ENCODE data around the gene CERCAM.
A peak's percentile ranks its signal among the peaks of the same experiment; 100 is the strongest.
"Not testable (repeated sequence)": the region's sequence is repeated elsewhere in the genome, so short reads cannot be mapped to it uniquely, and the experiment has no call there.

Gene CERCAM

GRCh38 chr9:128438343-128439109 lies 17.9 kb downstream of the CERCAM start:
- Mint-ChIP-seq H3K27ac (peak overlapping the region; percentile 51), H3K36me3 (no peaks in the 10 kb centered on the region), H3K27me3 (no peaks in the 10 kb centered on the region), H3K9me3 (no peaks in the 10 kb centered on the region), H3K4me1 (peaks cover 11 to 15% of the 10 kb centered on the region in 2 donors), H3K4me3 (no peak overlapping the region)
- ATAC-seq (replicated peaks) (peak; percentile 95), DNase-seq (peak; percentile 71)

- Mint-ChIP-seq H3K36me3 (no peaks in the 10 kb centered on the region), H3K27ac (no peak overlapping the region), H3K4me3 (no peak overlapping the region), H3K4me1 (peaks cover 11 to 15% of the 10 kb centered on the region in 2 donors), H3K9me3 (no peaks in the 10 kb centered on the region), H3K27me3 (no peaks in the 10 kb centered on the region)
- ATAC-seq (replicated peaks), result peak; percentile 60 to 62
- DNase-seq, result no peak
These were observed 18.6 kb downstream of the CERCAM start for GRCh38 chr9:128439273-128439672.

DNA sequence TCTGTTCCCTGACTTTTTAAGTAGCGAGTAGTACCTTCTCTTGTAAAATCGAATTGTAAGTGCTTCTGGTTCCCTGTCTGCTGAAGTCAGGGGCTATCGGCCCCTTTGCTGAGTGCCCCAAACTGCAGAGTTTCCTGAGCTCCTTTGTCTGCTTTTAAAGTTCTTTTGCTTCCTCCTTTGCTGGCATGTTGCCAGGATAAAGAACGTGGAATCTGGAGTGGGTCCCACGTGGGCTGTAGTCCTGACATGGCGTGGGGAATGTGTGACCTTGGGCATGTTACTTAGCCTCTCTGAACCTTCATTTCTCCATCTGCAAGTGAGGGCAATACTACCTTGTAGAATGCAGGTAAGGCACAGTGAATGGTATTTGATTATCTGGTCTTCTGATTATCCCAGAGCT lies 21.5 kb downstream of the CERCAM start:
- no peaks in the 10 kb centered on the region for H3K36me3 Mint-ChIP-seq
- H3K9me3 Mint-ChIP-seq, result no peaks in the 10 kb centered on the region
- H3K4me1 Mint-ChIP-seq, result peaks cover 11 to 15% of the 10 kb centered on the region in 2 donors
- ATAC-seq (replicated peaks), result no peak
- no peaks in the 10 kb centered on the region for H3K27me3 Mint-ChIP-seq
- no peak overlapping the region for H3K4me3 Mint-ChIP-seq
- no peak for DNase-seq
- H3K27ac Mint-ChIP-seq, result no peak overlapping the region

DNA sequence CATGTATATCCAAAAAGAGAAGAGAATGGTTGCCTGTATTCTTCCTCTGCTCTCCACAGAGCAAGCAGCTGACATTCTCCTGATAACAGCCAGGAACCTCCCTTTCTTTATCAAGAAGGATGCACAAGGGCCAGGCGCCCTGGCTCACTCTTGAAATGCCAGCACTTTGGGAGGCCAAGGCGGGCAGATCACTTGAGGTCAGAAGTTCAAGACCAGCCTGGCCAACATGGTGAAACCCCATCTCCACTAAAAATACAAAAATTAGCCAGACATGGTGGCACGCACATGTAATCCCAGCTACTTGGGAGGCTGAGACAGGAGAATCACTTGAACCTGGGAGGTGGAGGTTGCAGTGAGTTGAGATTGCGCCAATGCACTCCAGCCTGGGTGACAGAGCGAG lies 25.8 kb downstream of the CERCAM start:
- ATAC-seq (replicated peaks); DNase-seq: not testable (repeated sequence)

DNA sequence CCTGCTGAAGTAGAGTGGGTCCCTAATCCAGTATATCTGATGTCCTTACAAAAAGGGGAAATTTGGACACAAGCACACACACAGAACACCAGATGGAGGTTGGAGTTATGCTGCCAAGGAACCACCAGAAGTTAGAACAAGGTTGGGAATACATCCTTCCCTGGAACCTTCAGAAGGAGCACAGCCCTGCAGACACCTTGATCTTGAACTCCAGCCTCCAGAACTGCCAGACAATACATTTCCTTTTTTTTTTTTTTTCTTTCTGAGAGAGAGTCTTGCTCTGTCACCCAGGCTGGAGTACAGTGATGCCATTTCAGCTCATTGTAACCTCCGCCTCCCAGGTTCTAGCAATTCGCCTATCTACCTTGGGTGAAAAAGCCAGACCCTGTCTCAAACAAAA lies 28.1 kb downstream of the CERCAM start:
- Mint-ChIP-seq H3K4me3 (no peak overlapping the region), H3K36me3 (no peaks in the 10 kb centered on the region), H3K9me3 (no peaks in the 10 kb centered on the region), H3K27ac (no peak overlapping the region), H3K4me1 (no peaks in the 10 kb centered on the region), H3K27me3 (no peaks in the 10 kb centered on the region)
- no peak for ATAC-seq (replicated peaks)
- no peak for DNase-seq

More for the DNA sequence above, 25.8 kb downstream of the CERCAM start:
- not testable (repeated sequence) for H3K27ac Mint-ChIP-seq, H3K4me3 Mint-ChIP-seq, H3K9me3 Mint-ChIP-seq, H3K36me3 Mint-ChIP-seq, H3K4me1 Mint-ChIP-seq, H3K27me3 Mint-ChIP-seq

- no peaks in the 10 kb centered on the region for H3K27me3 Mint-ChIP-seq
- ATAC-seq (replicated peaks) (no peak), DNase-seq (no peak)
- peaks cover 3 to 10% of the 10 kb centered on the region in 2 donors for H3K36me3 Mint-ChIP-seq
- peaks cover 14 to 25% of the 10 kb centered on the region in 2 donors for H3K4me1 Mint-ChIP-seq
- H3K4me3 Mint-ChIP-seq, result peak overlapping the region; percentile 64 to 67
- peak overlapping the region; percentile 47 for H3K27ac Mint-ChIP-seq
- H3K9me3 Mint-ChIP-seq, result no peaks in the 10 kb centered on the region
These were observed 34.3 kb downstream of the CERCAM start for GRCh38 chr9:128454991-128455390.

DNA sequence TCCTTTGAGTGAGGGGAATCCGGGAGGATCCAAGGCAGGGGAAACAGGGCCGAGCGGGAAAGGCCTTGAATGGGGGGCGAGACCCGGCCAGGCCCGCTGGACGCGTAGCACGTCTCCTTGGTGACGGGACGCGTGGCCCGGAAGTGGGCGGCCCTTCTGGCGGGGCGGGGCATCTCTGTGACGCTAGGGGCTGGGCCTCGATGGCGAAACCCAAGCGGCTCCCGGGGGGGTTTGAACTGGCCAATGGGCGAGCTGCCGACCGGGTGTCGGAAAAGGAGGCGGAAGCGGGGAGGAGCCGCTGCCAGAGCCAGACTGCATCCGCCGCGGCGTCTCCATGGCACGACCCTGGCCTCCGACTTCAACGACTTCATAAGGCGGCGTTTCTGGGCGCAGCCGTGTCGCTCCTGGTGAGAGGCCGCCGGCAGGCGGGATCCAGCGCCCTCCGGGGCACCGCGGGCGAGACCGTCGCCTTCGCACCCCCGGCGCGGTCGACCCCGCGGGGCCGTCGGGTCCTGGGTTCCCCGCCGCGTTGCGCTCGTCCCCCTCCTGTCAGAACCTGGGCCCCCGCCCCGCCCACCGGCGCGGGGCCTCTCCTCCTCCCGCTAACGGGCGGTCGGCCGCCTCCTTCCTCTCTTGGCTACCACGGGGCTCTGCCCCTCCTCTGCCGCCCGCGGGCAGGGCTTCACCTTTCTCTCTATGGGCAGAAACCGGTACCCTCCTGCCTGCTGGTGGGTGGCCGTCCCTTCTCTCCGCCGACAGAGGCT lies 35.4 kb downstream of the CERCAM start, which contains the start of gene ODF2:
Gene ODF2, plus strand, starts transcription at position 158 of the 764 bp plus-strand sequence. Its CDS starts 86 bp downstream, at position 244.
- H3K27ac Mint-ChIP-seq, result peak within 1 kb of the TSS; percentile 96
- H3K36me3 Mint-ChIP-seq, result peaks cover 12 to 18% of the 10 kb centered on the region in 2 donors
- H3K4me1 Mint-ChIP-seq, result peaks cover 14 to 25% of the 10 kb centered on the region in 2 donors
- ATAC-seq (replicated peaks) (peak; percentile 91), DNase-seq (peak; percentile 96)
- no peaks in the 10 kb centered on the region for H3K9me3 Mint-ChIP-seq
- no peaks in the 10 kb centered on the region for H3K27me3 Mint-ChIP-seq
- H3K4me3 Mint-ChIP-seq, result peak within 1 kb of the TSS; percentile 95 to 99

DNA sequence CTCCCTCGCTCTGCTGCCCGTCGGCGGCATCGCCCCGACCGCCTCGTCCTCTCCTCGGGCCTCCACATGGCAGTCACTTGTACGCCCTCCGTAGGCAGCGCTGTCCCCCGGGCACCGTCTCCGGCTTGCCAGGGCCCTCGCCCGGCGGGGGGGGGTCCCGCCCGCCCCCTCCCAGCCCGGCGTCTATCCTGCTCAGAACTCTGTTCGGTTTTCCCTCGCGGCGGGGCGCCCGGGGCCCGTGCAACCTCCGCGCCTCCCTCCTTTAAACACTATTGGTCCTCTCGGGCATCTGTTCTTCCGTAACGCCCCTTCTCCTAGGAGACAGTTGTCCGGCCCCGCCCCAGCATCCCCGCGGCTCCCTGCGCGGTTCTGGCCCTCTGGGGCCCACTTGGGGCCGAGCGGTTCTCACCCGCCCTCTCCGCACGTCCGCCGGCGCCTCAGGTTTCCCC lies 36.0 kb downstream of the CERCAM start:
- DNase-seq (peak; percentile 56), ATAC-seq (replicated peaks) (peak; percentile 71)
- H3K27ac Mint-ChIP-seq, result peak overlapping the region; percentile 96
- H3K36me3 Mint-ChIP-seq, result peaks cover 15 to 23% of the 10 kb centered on the region in 2 donors
- H3K4me1 Mint-ChIP-seq, result peaks cover 14 to 25% of the 10 kb centered on the region in 2 donors
- H3K27me3 Mint-ChIP-seq, result no peaks in the 10 kb centered on the region
- no peaks in the 10 kb centered on the region for H3K9me3 Mint-ChIP-seq
- H3K4me3 Mint-ChIP-seq, result peak overlapping the region; percentile 95 to 99

DNA sequence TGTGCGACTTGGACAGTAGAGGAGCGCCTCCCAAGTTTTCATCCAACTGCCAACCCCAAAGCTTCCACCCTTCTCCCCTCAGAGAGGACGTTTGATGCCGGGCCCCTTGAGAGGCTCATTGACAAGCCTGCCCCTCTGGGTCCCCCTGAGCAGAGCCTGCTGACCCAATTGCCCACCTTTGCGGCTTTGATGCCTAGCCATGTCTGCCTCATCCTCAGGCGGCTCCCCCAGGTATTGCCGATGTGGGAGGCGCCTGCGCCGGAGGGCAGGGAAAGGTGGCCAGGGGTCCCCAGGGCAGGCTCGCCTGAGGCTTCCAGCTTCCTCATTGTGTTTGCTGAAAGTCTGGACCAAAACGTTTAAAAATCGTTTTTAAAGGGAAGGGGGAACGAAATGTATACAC lies 36.5 kb downstream of the CERCAM start:
- no peaks in the 10 kb centered on the region for H3K27me3 Mint-ChIP-seq

GRCh38 chr9:128459011-128459410 lies 38.4 kb downstream of the CERCAM start:
- DNase-seq (no peak), ATAC-seq (replicated peaks) (no peak)
- H3K4me1 Mint-ChIP-seq, result peaks cover 14 to 25% of the 10 kb centered on the region in 2 donors
- no peaks in the 10 kb centered on the region for H3K9me3 Mint-ChIP-seq
- H3K27me3 Mint-ChIP-seq, result no peaks in the 10 kb centered on the region
- H3K36me3 Mint-ChIP-seq, result peaks cover 23 to 32% of the 10 kb centered on the region in 2 donors
- no peak overlapping the region for H3K27ac Mint-ChIP-seq
- no peak overlapping the region for H3K4me3 Mint-ChIP-seq

More for the DNA sequence above, 36.5 kb downstream of the CERCAM start:
- ATAC-seq (replicated peaks) (no peak), DNase-seq (no peak)
- peaks cover 15 to 23% of the 10 kb centered on the region in 2 donors for H3K36me3 Mint-ChIP-seq
- peaks cover 14 to 25% of the 10 kb centered on the region in 2 donors for H3K4me1 Mint-ChIP-seq
- no peaks in the 10 kb centered on the region for H3K9me3 Mint-ChIP-seq
- peak overlapping the region; percentile 95 to 99 for H3K4me3 Mint-ChIP-seq
- H3K27ac Mint-ChIP-seq, result peak overlapping the region; percentile 96

DNA sequence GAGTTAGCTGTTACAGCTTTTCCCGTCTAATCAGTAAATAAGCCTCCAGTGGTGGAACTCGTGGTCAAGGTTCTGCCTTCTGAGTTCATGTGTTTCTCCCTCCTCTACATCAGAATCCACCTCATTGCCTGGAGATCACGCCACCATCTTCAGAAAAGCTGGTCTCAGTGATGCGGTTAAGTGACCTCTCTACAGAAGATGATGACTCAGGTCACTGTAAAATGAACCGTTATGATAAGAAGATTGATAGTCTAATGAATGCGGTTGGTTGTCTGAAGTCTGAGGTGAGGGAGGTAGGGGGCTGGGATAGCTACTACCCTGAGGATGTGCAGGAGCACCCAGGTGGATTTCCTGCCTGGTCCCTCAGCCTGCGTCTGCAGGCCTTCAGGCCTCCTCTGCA lies 48.4 kb downstream of the CERCAM start:
- Mint-ChIP-seq H3K36me3 (peaks cover 19 to 44% of the 10 kb centered on the region in 2 donors), H3K9me3 (no peaks in the 10 kb centered on the region), H3K4me3 (no peak overlapping the region), H3K27ac (no peak overlapping the region), H3K27me3 (no peaks in the 10 kb centered on the region), H3K4me1 (peaks cover 9 to 13% of the 10 kb centered on the region in 2 donors)
- no peak for DNase-seq
- ATAC-seq (replicated peaks), result no peak

GRCh38 chr9:128470560-128470959 lies 49.9 kb downstream of the CERCAM start:
- Mint-ChIP-seq H3K27ac (no peak overlapping the region), H3K4me1 (peaks cover 9 to 13% of the 10 kb centered on the region in 2 donors), H3K36me3 (peaks cover 26 to 49% of the 10 kb centered on the region in 2 donors), H3K9me3 (peaks cover 0 to 1% of the 10 kb centered on the region in 2 donors), H3K27me3 (no peaks in the 10 kb centered on the region), H3K4me3 (no peak overlapping the region)
- DNase-seq (no peak), ATAC-seq (replicated peaks) (peak; percentile 62 to 73)

- Mint-ChIP-seq H3K9me3 (peaks cover 0 to 1% of the 10 kb centered on the region in 2 donors), H3K4me1 (peaks cover 9 to 13% of the 10 kb centered on the region in 2 donors), H3K27ac (no peak overlapping the region), H3K4me3 (no peak overlapping the region), H3K27me3 (no peaks in the 10 kb centered on the region), H3K36me3 (peaks cover 36 to 56% of the 10 kb centered on the region in 2 donors)
- ATAC-seq (replicated peaks) (peak; percentile 23 to 31), DNase-seq (no peak)
These were observed 52.4 kb downstream of the CERCAM start for GRCh38 chr9:128473104-128473503.

DNA sequence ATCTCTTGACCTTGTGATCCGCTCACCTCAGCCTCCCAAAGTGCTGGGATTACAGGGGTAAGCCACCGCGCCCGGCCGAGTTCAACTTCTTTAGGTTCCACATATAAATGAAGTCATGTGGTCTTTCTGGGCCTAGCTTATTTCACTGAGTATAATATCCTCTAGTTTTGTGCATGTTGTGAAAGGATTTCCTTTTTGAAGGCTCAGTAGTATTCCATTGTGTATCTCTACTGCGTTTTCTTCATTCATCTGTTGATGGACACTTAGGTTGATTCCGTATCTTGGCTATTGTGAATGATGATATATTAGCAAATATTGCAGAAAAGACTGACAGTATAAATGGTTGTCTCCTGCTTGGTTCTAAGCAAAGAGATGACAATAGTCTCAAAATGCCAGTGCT lies 55.2 kb downstream of the CERCAM start:
- H3K4me3 Mint-ChIP-seq, result no peak overlapping the region
- H3K36me3 Mint-ChIP-seq, result peaks cover 43 to 61% of the 10 kb centered on the region in 2 donors
- ATAC-seq (replicated peaks) (no peak), DNase-seq (no peak)
- no peaks in the 10 kb centered on the region for H3K27me3 Mint-ChIP-seq
- no peak overlapping the region for H3K27ac Mint-ChIP-seq
- peaks cover 5 to 10% of the 10 kb centered on the region in 2 donors for H3K4me1 Mint-ChIP-seq
- H3K9me3 Mint-ChIP-seq, result peaks cover 0 to 1% of the 10 kb centered on the region in 2 donors
